Common myeloid progenitor, CD34-positive (primary cell): ENCODE measurements around the gene FBXO21.

ENCODE experiments used
- CTCF ChIA-PET: fragments of 350-600 bp; sonication (Branson Sonifier 250); formaldehyde crosslinking; loops from one replicate; lab custom pipeline; 2021; ENCODE audit warnings: antibody characterized with exemption; lab: Charles Lee
- POLR2A ChIA-PET: fragments of 350-600 bp; sonication (Branson Sonifier 250); formaldehyde crosslinking; loops from one replicate; lab custom pipeline; 2021; ENCODE audit warnings: antibody characterized with exemption; lab: Charles Lee
- DNase-seq, 3 donors: peaks; one replicate each; pipeline versions ENCODE4 v3.0.0 to v3.0.0-alpha.2; 2013
- H3K27ac ChIP-seq, 2 experiments: 1 replicate in 1 of 2; 2 replicates in 1 of 2; pipeline ENCODE4 v1.7.0; 2013; ENCODE audit warnings: inconsistent platforms in 2 of 2, low read length in 2 of 2, mild to moderate bottlenecking in 2 of 2, low read depth in 1 of 2, moderate library complexity in 1 of 2; ENCODE audit not compliant: severe bottlenecking in 2 of 2, insufficient read depth in 1 of 2, poor library complexity in 1 of 2
- H3K27me3 ChIP-seq, 5 experiments: replicated peaks in 2 of 5; 1 replicate in 3 of 5; 2 replicates in 2 of 5; pipeline versions ENCODE4 v1.6.1 to v1.7.0; 2013; ENCODE audit warnings: low read length in 4 of 5, mild to moderate bottlenecking in 2 of 5, moderate library complexity in 2 of 5, inconsistent platforms in 1 of 5; ENCODE audit not compliant: insufficient read depth in 5 of 5, control insufficient read depth in 4 of 5
- H3K36me3 ChIP-seq, 4 experiments: 1 replicate in 2 of 4; 2 replicates in 2 of 4; pipeline versions ENCODE4 v1.6.1 to v1.7.0; 2013; ENCODE audit warnings: low read length in 3 of 4, control low read depth in 1 of 4, mild to moderate bottlenecking in 1 of 4; ENCODE audit not compliant: control insufficient read depth in 4 of 4, insufficient read depth in 4 of 4
- H3K4me1 ChIP-seq, 4 experiments: 1 replicate in 3 of 4; 2 replicates in 1 of 4; pipeline versions ENCODE4 v1.6.1 to v1.7.1; 2013; ENCODE audit warnings: low read length in 3 of 4, mild to moderate bottlenecking in 3 of 4, control low read depth in 1 of 4, inconsistent platforms in 1 of 4, moderate library complexity in 1 of 4; ENCODE audit not compliant: control insufficient read depth in 4 of 4, insufficient read depth in 4 of 4; ENCODE audit errors: control extremely low read depth in 1 of 4
- H3K4me3 ChIP-seq, 7 experiments: 1 replicate in 4 of 7; 2 replicates in 3 of 7; pipeline versions ENCODE4 v1.5.1 to v1.7.0; 2013; ENCODE audit warnings: mild to moderate bottlenecking in 7 of 7, low read length in 6 of 7, moderate library complexity in 6 of 7, inconsistent platforms in 2 of 7, low read depth in 2 of 7, control low read depth in 1 of 7; ENCODE audit not compliant: insufficient read depth in 4 of 7, control insufficient read depth in 1 of 7; ENCODE audit errors: extremely low read depth in 1 of 7
- H3K9me3 ChIP-seq, 5 experiments: 1 replicate in 4 of 5; 2 replicates in 1 of 5; pipeline versions ENCODE4 v1.6.1 to v1.7.1; 2013; ENCODE audit warnings: low read length in 4 of 5, mild to moderate bottlenecking in 2 of 5, inconsistent platforms in 1 of 5, low read depth in 1 of 5, moderate library complexity in 1 of 5; ENCODE audit not compliant: control insufficient read depth in 4 of 5, insufficient read depth in 2 of 5; ENCODE audit errors: control extremely low read depth in 1 of 5
- WGBS: methylation state at CpG from one replicate; pipeline ENCODE4 v1.1.5; 2013; ENCODE audit not compliant: insufficient coverage; 5-methylcytosine and 5-hydroxymethylcytosine counted together

FBXO21 gene

DNA sequence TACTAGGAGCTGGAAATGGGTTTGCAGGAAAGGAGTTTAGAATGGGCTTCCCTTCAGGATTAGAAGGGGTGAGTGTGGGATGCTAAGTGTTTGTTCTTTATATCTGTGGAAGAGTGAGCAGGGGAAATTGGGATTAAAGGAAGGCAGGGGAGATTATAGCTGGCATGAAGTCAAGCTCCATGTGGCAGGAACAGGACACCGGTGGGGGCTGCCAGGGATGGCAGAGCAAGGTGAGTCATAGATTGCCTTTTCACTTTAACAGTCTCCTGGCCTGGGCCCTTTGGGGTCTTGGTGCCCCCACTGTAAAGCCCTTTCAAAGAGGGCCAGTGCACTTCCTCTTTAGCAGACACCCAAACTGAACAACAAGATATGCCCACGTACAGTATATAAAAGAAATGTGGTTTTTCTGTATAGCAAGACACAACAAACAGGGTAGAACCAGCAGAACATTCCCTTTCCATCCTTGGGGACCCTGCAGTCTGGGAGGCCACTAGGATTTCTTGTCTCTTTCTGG, 23.1 kb upstream of the FBXO21 start:
- WGBS: no CpG with 5 or more reads among the region's 2 CpGs
- CTCF ChIA-PET: interaction anchor here (1.0 to 2.2 kb wide), 7 partner anchors 11 to 625 kb away, joined by 3 to 8 read pairs (median 4); no protein-coding TSS in a partner anchor
- peak in 2 of 3 donors; percentile 9 to 20 for DNase-seq
- Histone ChIP-seq H3K4me3 (no peak overlapping the region), H3K27ac (no peak overlapping the region), H3K9me3 (no peaks in the 10 kb centered on the region), H3K27me3 (peaks cover 0 to 20% (median 9%) of the 10 kb centered on the region in 5 experiments), H3K36me3 (no peaks in the 10 kb centered on the region), H3K4me1 (no peaks in the 10 kb centered on the region)
- POLR2A ChIA-PET: interaction anchor here (0.5 kb wide), 1 partner anchor 1511 kb away, joined by 3 read pairs; no protein-coding TSS in a partner anchor

DNA sequence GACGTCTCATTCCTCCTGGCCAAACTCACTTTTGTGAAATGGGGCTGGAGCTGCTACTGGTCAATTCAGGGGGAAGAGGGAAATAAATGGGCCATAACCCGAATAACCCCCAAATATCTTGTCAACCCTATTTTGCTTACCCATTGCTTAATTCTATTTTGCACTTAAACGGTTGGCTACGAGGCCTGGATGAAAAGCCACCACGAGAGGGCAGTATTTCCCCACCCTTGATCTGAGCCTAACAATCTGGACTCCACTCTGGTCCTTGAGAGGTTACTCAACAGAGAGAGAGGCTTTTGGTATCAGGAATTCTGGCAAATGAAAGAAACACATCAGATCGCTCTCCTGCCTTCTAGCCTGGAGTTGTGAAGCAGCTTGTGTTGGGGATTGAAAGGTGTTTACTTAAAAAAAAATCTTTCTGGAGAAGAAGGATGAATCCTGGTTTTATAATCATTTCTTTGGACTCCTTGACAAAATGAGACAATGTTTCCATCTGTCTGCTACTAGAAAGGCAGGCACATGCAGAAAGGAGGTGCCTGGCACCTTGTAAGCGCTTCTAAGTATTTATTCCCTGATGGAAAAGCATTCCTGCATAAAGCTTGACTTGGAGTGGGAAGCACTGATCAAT, 22.4 kb upstream of the FBXO21 start:
- peak; percentile 45 to 79 (median 62) for DNase-seq
- H3K27me3 ChIP-seq: peaks cover 0 to 18% (median 9%) of the 10 kb centered on the region in 5 experiments
- CTCF ChIA-PET: interaction anchor here (1.0 to 2.2 kb wide), 7 partner anchors 10 to 625 kb away, joined by 3 to 8 read pairs (median 4); no protein-coding TSS in a partner anchor
- WGBS: 20% methylated on average over 5 of the region's 7 CpGs
- H3K36me3 ChIP-seq: no peaks in the 10 kb centered on the region
- no peak overlapping the region for H3K27ac ChIP-seq
- POLR2A ChIA-PET: interaction anchor here (0.5 kb wide), 1 partner anchor 1510 kb away, joined by 3 read pairs; no protein-coding TSS in a partner anchor
- H3K4me3 ChIP-seq: no peak overlapping the region
- no peaks in the 10 kb centered on the region for H3K9me3 ChIP-seq
- H3K4me1 ChIP-seq: no peaks in the 10 kb centered on the region

DNA sequence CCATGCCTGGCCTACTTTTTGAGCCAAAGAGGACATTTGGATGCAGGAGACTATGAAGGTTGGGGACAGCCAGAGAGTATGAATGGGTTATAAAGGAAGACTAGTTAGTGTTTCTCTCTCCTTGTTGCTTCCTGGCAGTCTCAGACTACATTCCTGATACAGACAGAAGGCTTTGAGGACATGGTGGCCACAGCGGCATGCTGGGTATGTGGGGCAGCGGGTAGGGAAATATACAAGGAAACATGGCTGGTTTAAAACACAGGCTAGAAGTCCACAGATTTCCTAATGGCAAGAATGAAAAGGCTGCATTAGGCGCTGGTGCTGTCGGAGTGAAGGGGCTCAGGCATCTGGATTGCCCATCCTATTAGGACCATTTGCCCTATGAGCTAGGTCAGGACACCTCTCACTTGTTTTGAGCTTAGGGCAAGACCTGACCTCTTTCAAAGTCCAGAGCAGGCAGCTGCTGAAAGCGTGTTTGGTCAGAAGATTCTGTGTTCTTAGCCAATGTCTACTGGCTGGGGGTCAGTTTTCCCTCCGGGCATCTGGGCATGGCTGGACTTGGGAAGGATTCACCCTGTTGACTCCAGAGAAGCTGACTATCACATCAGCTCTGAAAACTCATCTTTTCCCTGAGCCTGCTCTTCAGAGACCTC, 20.1 kb upstream of the FBXO21 start:
- POLR2A ChIA-PET: no interaction called here
- DNase-seq: no peak
- WGBS: 94% methylated on average over 6 of the region's 6 CpGs
- Histone ChIP-seq H3K9me3 (no peaks in the 10 kb centered on the region), H3K27ac (no peak overlapping the region), H3K27me3 (peaks cover 0 to 20% (median 13%) of the 10 kb centered on the region in 5 experiments), H3K36me3 (no peaks in the 10 kb centered on the region), H3K4me1 (no peaks in the 10 kb centered on the region), H3K4me3 (no peak overlapping the region)
- CTCF ChIA-PET: interaction anchor here (1.0 to 2.5 kb wide), 3 partner anchors 8 to 627 kb away, joined by 3 to 9 read pairs (median 7); no protein-coding TSS in a partner anchor

DNA sequence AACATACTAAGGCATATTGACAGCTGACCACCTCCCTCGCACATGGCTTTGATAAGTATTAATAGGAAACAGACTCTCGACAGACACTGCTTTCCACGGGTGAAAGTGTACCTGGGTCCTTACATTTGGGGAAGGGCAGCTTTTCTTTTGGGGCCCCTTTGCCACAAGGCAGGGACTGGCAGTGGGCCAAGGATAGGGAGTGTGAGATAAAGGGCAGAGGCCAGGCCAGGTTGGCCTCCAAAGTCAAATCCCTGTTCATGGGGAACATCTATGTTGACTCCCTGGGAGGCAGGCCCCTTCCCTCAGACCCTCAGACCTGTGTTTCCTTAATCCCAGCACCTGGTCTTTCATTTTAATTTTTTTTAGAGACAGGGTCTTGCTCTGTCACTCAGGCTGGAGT, 19.4 kb upstream of the FBXO21 start:
- no peak for DNase-seq
- H3K9me3 ChIP-seq: no peaks in the 10 kb centered on the region
- CTCF ChIA-PET: interaction anchor here (2.5 kb wide), 1 partner anchor 628 kb away, joined by 9 read pairs; no protein-coding TSS in a partner anchor
- POLR2A ChIA-PET: no interaction called here
- no peak overlapping the region for H3K27ac ChIP-seq
- no peaks in the 10 kb centered on the region for H3K4me1 ChIP-seq
- 80% methylated on average over 2 of the region's 3 CpGs for WGBS
- H3K4me3 ChIP-seq: no peak overlapping the region
- H3K27me3 ChIP-seq: peaks cover 0 to 18% (median 10%) of the 10 kb centered on the region in 5 experiments
- no peaks in the 10 kb centered on the region for H3K36me3 ChIP-seq

DNA sequence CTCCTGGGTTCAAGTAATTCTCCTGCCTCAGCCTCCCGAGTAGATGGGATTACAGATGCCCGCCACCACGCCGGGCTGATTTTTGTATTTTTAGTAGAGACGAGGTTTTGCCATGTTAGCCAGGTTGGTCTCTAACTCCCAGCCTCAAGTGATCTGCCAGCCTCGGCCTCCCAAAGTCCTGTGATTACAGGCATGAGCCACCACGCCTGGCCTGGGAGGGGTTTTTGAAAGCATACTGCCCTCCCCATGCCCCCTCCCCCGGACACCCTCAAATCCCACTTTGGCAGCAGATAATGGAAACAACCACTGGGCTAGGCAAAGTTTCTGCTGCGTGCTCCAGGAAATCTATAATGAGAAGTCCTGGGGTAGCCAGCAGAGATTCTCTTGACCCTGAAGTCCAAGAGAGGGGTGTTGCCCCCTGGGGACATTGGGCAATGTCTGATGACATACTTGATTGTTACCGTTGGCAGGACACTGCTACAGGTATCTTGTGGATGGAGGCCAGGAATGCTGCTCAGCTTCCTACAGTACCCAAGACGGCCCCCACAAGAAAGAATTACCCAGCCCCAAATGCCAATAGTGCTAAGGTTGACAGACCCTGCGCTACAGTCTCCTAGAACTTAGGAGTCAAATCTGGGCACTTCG, 18.7 kb upstream of the FBXO21 start:
- ChIA-PET POLR2A (no interaction called here), CTCF (interaction anchor here (2.5 kb wide), 1 partner anchor 628 kb away, joined by 9 read pairs; no protein-coding TSS in a partner anchor)
- Histone ChIP-seq H3K4me1 (no peaks in the 10 kb centered on the region), H3K27me3 (peaks cover 0 to 14% (median 11%) of the 10 kb centered on the region in 5 experiments), H3K9me3 (no peaks in the 10 kb centered on the region), H3K4me3 (no peak overlapping the region), H3K27ac (no peak overlapping the region), H3K36me3 (no peaks in the 10 kb centered on the region)
- 91% methylated on average over 12 of the region's 13 CpGs for WGBS
- no peak for DNase-seq

DNA sequence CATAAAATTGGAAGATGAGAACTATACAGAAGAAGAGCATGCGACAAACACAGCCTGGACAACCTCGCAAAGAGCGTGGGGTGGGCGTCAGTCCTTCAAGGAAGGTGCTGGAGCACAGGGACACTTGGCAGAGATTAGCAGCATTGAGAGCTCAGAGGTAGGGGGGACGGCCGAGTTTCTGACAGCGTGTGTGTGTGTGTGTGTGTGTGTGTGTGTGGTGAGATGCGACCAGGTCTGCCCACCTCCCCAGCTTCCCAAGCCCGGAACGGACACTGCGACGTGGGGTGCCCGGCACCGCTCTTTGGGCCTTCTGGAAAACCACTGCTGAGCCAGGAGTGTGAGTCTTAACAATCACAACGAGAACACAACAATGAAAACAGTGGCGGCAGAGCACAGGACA, 17.9 kb upstream of the FBXO21 start:
- POLR2A ChIA-PET: no interaction called here

More for the DNA sequence above, 17.9 kb upstream of the FBXO21 start:
- Histone ChIP-seq H3K27me3 (peaks cover 0 to 14% (median 11%) of the 10 kb centered on the region in 5 experiments), H3K9me3 (no peaks in the 10 kb centered on the region), H3K4me3 (no peak overlapping the region), H3K4me1 (no peaks in the 10 kb centered on the region), H3K36me3 (no peaks in the 10 kb centered on the region), H3K27ac (no peak overlapping the region)
- DNase-seq: no peak
- 90% methylated on average over 5 of the region's 16 CpGs for WGBS
- CTCF ChIA-PET: no interaction called here
